ENCODE measurements around the gene ALG1.

The ALG1 gene

DNA sequence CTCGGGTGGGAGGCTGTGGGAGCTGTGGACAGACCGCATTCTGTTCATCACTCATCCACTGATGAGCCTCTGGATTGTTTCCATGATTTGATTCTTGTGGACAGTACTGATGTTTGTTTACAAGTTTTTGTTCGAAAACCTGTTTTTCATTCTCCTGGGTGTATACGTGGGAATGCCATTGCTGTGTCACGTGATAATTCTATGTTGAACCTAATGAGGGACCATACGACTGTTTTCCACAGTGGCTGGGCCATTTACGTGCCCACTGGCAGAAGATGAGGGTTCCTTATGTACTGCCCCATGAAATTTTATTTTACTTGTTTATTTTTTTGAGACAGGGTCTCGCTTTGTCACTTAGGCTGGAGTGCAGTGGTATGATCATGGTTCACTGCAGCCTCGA lies 2.6 kb upstream of the ALG1 start:
- TF ChIP-seq, protein P1, sequence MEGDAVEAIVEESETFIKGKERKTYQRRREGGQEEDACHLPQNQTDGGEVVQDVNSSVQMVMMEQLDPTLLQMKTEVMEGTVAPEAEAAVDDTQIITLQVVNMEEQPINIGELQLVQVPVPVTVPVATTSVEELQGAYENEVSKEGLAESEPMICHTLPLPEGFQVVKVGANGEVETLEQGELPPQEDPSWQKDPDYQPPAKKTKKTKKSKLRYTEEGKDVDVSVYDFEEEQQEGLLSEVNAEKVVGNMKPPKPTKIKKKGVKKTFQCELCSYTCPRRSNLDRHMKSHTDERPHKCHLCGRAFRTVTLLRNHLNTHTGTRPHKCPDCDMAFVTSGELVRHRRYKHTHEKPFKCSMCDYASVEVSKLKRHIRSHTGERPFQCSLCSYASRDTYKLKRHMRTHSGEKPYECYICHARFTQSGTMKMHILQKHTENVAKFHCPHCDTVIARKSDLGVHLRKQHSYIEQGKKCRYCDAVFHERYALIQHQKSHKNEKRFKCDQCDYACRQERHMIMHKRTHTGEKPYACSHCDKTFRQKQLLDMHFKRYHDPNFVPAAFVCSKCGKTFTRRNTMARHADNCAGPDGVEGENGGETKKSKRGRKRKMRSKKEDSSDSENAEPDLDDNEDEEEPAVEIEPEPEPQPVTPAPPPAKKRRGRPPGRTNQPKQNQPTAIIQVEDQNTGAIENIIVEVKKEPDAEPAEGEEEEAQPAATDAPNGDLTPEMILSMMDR (conservative IDR thresholded peaks at IDR 0.05; ENCODE audit: low read depth, low read length) = no peak
- Histone ChIP-seq H3K27ac (no peak overlapping the region), H3K9ac (no peak overlapping the region)

DNA sequence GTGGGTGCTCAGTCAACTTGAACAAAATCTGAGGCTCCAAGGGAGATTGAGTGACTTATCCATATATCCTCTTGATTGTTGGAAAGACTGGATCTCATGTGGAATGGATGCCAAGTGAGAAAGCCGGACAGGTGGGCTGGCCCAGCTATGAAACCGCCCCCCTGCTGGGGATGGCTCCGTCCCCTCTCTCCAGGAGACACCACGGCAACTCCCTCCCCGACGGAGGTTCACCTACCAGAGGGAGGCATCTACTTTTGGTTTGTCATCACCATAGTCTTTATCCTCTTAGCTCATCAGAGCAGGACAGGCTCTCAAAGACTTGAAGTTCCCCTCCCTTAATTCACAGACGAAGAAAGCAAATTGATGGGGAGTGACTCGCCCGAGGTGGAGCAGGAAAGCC lies 1.8 kb upstream of the ALG1 start:
- TF ChIP-seq, protein P1 (conservative IDR thresholded peaks at IDR 0.05; ENCODE audit: low read depth, low read length) = no peak

More for the DNA sequence above, 2.6 kb upstream of the ALG1 start:
- Histone ChIP-seq H3K4me3 (IDR thresholded peaks at IDR 0.05; ENCODE audit: insufficient read depth, low read depth, low read length) (no peak overlapping the region), H3K4me1 (ENCODE audit: low read depth, poor library complexity, severe bottlenecking) (peaks cover 17% of the 10 kb centered on the region), H3K27me3 (ENCODE audit: insufficient read depth, low read depth) (no peaks in the 10 kb centered on the region; the same call in 1 of the 2 replicates), H2AFZ (ENCODE audit: low read depth) (no peak overlapping the region), H4K20me1 (ENCODE audit: insufficient read depth) (no peaks in the 10 kb centered on the region), H3K4me2 (no peak overlapping the region), H3K36me3 (ENCODE audit: insufficient read depth) (no peaks in the 10 kb centered on the region), H3K79me2 (ENCODE audit: insufficient read depth, low read depth) (peaks cover 15% of the 10 kb centered on the region)

DNA sequence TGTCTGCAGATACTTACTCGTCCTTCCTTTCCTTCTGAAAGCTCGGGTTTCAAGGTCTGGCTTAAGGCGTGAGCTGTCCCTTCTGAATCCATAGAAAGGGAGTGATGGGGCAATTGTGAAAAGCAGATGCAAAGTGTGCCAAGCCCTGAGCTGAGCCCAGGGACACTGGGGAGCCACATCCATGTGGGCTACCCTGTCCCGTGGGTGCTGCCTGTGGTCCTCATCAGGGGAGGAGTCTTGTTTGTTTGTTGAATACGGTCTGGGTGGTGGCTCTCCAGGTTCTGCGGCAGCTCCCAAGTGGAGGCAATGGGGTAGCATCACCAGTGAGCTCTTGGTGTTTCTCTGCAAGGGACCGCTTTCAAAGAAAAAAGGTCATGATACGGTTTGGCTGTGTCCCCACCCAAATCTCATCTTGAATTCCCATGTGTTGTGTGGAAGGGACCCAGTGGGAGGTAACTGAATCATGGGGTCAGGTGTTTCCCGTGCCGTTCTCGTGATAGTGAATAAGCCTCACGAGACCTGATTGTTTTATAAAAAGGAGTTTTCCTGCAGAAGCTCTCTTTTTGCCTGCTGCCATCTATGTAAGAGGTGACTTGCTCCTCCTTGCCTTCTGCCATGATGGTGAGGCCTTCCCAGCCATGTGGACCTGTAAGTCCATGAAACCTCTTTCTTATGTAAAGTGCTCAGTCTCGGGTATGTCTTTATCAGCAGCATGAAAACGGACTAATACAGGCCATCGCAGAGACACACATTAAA lies 1.0 kb upstream of the ALG1 start:
- Histone ChIP-seq H3K79me2 (ENCODE audit: insufficient read depth, low read depth) (peaks cover 20% of the 10 kb centered on the region), H3K27ac (no peak overlapping the region; the same call in 1 of the 2 replicates), H3K9ac (no peak overlapping the region), H2AFZ (ENCODE audit: low read depth) (peak overlapping the region; percentile 87), H3K36me3 (ENCODE audit: insufficient read depth) (no peaks in the 10 kb centered on the region), H3K4me1 (ENCODE audit: low read depth, poor library complexity, severe bottlenecking) (peaks cover 17% of the 10 kb centered on the region), H3K27me3 (ENCODE audit: insufficient read depth, low read depth) (no peaks in the 10 kb centered on the region; the same call in 1 of the 2 replicates), H3K4me3 (IDR thresholded peaks at IDR 0.05; ENCODE audit: insufficient read depth, low read depth, low read length) (no peak overlapping the region), H3K4me2 (peak overlapping the region; percentile 81; the same call in 1 of the 2 replicates), H4K20me1 (ENCODE audit: insufficient read depth) (no peaks in the 10 kb centered on the region)
- TF ChIP-seq, protein P1 (conservative IDR thresholded peaks at IDR 0.05; ENCODE audit: low read depth, low read length) = no peak

More for the DNA sequence above, 1.8 kb upstream of the ALG1 start:
- Histone ChIP-seq H3K4me3 (IDR thresholded peaks at IDR 0.05; ENCODE audit: insufficient read depth, low read depth, low read length) (no peak overlapping the region), H3K27ac (no peak overlapping the region), H3K4me1 (ENCODE audit: low read depth, poor library complexity, severe bottlenecking) (peaks cover 17% of the 10 kb centered on the region), H3K4me2 (no peak overlapping the region), H4K20me1 (ENCODE audit: insufficient read depth) (no peaks in the 10 kb centered on the region), H3K36me3 (ENCODE audit: insufficient read depth) (no peaks in the 10 kb centered on the region), H3K79me2 (ENCODE audit: insufficient read depth, low read depth) (peaks cover 20% of the 10 kb centered on the region), H2AFZ (ENCODE audit: low read depth) (no peak overlapping the region), H3K27me3 (ENCODE audit: insufficient read depth, low read depth) (no peaks in the 10 kb centered on the region; the same call in 1 of the 2 replicates), H3K9ac (no peak overlapping the region)

DNA sequence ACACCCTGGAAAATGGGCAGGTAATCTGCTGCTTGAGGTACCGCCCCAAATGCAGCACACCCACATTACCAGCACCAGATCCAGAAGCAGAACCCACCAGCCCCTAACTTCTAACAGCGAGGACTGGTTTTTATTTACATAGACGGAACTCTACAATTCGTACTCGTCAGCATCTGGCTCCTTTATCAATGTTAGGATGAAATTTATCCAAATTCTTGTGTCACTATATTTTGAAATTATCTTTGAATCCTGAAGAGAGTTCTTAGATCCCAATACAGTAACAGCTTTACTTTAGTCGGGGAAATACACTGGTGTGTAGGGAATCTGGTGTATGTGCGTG lies 332 bp upstream of the ALG1 start:
- H3K9ac ChIP-seq = peak overlapping the region; percentile 75
- H2AFZ ChIP-seq (ENCODE audit: low read depth) = peak overlapping the region; percentile 87
- H3K4me1 ChIP-seq (ENCODE audit: low read depth, poor library complexity, severe bottlenecking) = peaks cover 17% of the 10 kb centered on the region
- no peaks in the 10 kb centered on the region; the same call in 1 of the 2 replicates for H3K27me3 ChIP-seq (ENCODE audit: insufficient read depth, low read depth)
- peaks cover 20% of the 10 kb centered on the region for H3K79me2 ChIP-seq (ENCODE audit: insufficient read depth, low read depth)
- TF ChIP-seq, protein P1 (conservative IDR thresholded peaks at IDR 0.05; ENCODE audit: low read depth, low read length) = no peak
- H3K27ac ChIP-seq = peak overlapping the region; percentile 70
- H3K36me3 ChIP-seq (ENCODE audit: insufficient read depth) = no peaks in the 10 kb centered on the region
- H3K4me3 ChIP-seq (IDR thresholded peaks at IDR 0.05; ENCODE audit: insufficient read depth, low read depth, low read length) = peak overlapping the region; percentile 79
- peak overlapping the region; percentile 81 for H3K4me2 ChIP-seq
- no peaks in the 10 kb centered on the region for H4K20me1 ChIP-seq (ENCODE audit: insufficient read depth)
